ENCODE results near the gene NAGA. TPM values are rescaled to one million over a fixed set of nuclear protein-coding genes. Genes with fewer than 3 reads are reported as not detected.
"Not testable (repeated sequence)": the region's sequence is repeated elsewhere in the genome, so short reads cannot be mapped to it uniquely, and the experiment has no call there.

Gene NAGA
- total RNA-seq, 1 donor from 2014 or later = 31.4 TPM

- DNase-seq (ENCODE audit: low read depth) = no peak
These were observed 4.4 kb upstream of the NAGA start for GRCh38 chr22:42074846-42075676.

GRCh38 chr22:42074132-42074811, 3.7 kb upstream of the NAGA start, which contains the start of gene PHETA2:
Gene PHETA2, plus strand, starts transcription at chr22:42074248. Its CDS starts 3,046 bp downstream, at chr22:42077294.
- no peak for DNase-seq (ENCODE audit: low read depth)

GRCh38 chr22:42073621-42074041, 3.0 kb upstream of the NAGA start:
- DNase-seq (ENCODE audit: low read depth) = no peak

- no peak for DNase-seq (ENCODE audit: low read depth)
These were observed 2.2 kb upstream of the NAGA start for GRCh38 chr22:42072606-42073330.

- not testable (repeated sequence) for DNase-seq (ENCODE audit: low read depth)
These were observed 896 bp upstream of the NAGA start for GRCh38 chr22:42071508-42071907.

GRCh38 chr22:42069801-42070516, 653 bp downstream of the NAGA start:
- DNase-seq (ENCODE audit: low read depth) = no peak

- no peak for DNase-seq (ENCODE audit: low read depth)
These were observed 2.3 kb downstream of the NAGA start for GRCh38 chr22:42068291-42068690.

GRCh38 chr22:42067671-42068251, 2.9 kb downstream of the NAGA start:
- no peak for DNase-seq (ENCODE audit: low read depth)

GRCh38 chr22:42066937-42067336, 3.7 kb downstream of the NAGA start:
- no peak for DNase-seq (ENCODE audit: low read depth)

- no peak for DNase-seq (ENCODE audit: low read depth)
These were observed 4.4 kb downstream of the NAGA start for GRCh38 chr22:42066126-42066761.

GRCh38 chr22:42065438-42066125, 5.0 kb downstream of the NAGA start:
- no peak for DNase-seq (ENCODE audit: low read depth)

GRCh38 chr22:42064629-42065028, 6.0 kb downstream of the NAGA start:
- no peak for DNase-seq (ENCODE audit: low read depth)

- no peak for DNase-seq (ENCODE audit: low read depth)
These were observed 8.0 kb downstream of the NAGA start for GRCh38 chr22:42062506-42063170.

- no peak for DNase-seq (ENCODE audit: low read depth)
These were observed 9.6 kb downstream of the NAGA start for GRCh38 chr22:42061041-42061440.

GRCh38 chr22:42060489-42060888, 10.1 kb downstream of the NAGA start:
- no peak for DNase-seq (ENCODE audit: low read depth)

GRCh38 chr22:42056757-42057511, 13.7 kb downstream of the NAGA start:
- no peak for DNase-seq (ENCODE audit: low read depth)

GRCh38 chr22:42052765-42053164, 17.8 kb downstream of the NAGA start:
- no peak for DNase-seq (ENCODE audit: low read depth)

GRCh38 chr22:42050641-42051180, 19.9 kb downstream of the NAGA start:
- DNase-seq (ENCODE audit: low read depth) = no peak

- DNase-seq (ENCODE audit: low read depth) = no peak
These were observed 28.8 kb downstream of the NAGA start for GRCh38 chr22:42041784-42042183.

All from renal cortical epithelial cell (primary cell).